ENCODE measurements around the gene ST6GALNAC1.

ST6GALNAC1 gene

DNA sequence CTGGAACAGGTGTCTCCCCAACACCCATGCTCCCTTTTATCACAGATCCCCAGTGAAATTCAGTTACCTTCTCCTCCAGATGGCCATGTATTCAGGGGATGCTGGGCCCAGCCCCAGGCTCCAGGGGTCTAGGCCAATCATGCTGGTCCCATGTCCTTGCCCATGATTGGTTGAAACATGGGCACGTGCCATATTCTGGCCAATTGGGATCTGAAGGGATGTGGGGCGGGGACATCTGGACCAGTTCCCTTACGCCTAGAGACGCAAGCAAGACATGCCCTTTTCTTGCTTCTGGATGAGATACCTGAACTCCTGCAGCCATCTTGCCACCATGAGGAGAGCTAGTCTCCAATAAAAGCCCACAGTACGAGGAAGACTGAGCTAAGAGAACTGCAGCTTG, 31.0 kb upstream of the ST6GALNAC1 start:
- no peak for DNase-seq (ENCODE audit: low read depth)

DNA sequence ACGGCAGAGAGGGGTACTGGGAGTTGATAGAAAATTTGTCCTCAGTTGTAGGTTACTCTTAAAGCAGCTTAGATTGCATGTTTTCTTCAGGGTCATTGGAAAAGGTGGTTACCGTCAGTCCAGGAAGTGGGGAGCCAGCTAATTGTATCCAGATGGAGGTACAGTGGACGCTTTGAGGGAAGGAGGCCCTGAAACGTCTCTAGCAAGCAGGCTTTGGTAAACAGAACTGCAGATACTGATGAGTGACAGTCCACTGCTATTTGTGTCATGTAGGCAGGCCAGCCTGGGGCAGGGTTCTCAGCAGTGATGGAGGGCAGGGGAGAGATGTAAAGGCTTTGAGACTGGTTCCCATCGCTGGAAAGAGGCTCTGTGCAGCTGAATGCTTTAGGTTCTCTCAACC, 30.2 kb upstream of the ST6GALNAC1 start:
- no peak for DNase-seq (ENCODE audit: low read depth)

DNA sequence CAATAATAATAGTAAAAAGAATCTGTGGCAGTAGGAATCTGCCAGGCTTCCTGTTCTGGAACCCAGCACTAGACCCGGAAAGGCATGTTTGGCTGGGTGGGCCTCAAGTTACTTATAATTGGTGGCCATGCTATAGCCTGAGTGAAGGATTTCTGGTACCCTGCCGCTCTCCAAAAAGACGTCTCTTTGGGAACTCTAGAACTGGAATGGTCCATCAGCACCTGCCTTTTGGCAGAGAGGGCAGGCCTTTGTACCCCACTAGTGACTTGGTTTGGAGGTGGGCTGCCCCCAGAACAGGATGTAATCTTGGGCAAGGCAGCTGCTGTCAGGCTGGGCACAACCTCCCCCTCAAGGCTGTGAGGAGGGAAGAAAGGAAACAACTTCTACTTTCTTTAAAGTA, 29.3 kb upstream of the ST6GALNAC1 start:
- DNase-seq (ENCODE audit: low read depth): no peak

DNA sequence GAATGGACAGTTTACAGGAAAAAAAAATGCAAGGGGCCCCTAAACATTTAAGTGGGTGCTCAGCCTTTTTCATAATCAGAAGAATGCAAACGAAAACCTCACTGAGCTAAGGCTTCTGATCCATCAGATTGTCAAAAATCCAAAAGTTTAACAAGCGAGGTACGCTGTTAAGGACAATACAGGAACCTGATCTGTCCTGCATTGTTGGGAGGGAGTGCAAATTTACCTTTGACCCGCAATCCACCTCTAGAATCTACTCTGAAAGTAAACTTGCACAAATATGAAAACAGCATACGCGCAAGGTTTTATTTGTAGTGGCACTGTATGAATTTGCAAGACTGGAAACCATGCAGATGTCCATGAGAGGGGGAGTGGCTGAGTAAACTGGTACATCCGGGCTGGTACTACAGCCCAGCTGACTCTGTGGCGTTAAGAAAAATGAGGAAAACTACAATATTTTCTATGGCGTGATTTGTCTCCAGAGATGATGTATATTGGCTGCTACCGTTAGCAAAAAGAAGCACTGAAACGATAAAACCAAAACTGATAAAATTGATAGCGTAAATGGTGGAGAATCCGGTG, 28.8 kb upstream of the ST6GALNAC1 start:
- no peak for DNase-seq (ENCODE audit: low read depth)

DNA sequence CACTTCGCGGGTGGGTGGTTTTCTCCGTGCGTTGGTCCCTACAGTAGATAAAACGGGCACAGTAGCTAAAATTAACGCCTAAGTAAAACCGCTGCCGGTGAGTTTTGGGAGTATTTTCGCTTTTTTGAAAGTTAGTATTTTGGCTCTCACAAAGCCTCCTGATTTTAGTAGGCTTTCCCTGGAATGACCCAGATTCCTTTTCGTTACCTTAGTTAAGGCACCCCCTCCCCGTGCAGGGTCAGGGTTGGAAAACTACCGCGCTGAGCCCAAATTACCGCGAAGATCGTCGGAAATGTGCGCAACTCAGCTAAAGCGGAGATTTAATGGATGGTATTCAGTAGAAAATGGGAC, 28.3 kb upstream of the ST6GALNAC1 start:
- DNase-seq (ENCODE audit: low read depth): no peak

DNA sequence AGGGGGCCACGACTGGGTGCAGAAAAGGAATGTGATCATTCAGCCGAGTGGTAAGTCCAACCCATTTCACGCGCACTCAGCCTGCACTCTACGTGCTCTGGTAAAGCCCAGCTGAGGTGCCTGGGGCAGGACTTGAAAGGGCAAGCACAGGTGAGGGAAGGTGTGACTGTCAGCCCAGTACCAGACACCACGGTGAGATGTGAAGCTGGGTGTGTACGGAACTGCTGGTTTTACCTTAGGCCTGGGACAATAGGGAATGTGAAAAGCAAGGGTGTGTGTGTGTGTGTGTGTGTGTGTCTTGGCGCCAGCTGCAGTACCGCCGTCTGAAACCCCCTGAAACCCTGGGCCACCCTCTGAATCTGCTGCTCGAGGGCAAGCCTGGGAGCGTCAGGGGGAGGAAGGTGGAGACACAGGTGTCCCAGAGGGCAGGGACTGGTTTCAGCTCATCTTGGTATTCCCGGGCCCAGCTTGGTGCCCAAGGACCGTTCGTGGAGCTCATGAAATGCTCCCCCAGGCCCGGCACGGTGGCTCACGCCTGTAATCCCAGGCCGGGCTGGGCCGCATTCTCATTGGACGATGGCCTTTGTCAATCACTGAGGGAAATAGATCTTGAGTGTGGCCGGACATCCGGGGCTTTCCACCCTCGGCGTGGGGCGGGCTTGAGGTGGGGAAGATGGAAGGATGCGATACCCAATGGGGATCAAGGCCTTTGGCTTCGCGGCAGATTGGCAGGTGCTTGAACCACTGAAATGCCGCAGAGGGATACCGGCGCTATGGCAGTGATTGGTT, 27.8 kb upstream of the ST6GALNAC1 start:
- peak; percentile 100 for DNase-seq (ENCODE audit: low read depth)

DNA sequence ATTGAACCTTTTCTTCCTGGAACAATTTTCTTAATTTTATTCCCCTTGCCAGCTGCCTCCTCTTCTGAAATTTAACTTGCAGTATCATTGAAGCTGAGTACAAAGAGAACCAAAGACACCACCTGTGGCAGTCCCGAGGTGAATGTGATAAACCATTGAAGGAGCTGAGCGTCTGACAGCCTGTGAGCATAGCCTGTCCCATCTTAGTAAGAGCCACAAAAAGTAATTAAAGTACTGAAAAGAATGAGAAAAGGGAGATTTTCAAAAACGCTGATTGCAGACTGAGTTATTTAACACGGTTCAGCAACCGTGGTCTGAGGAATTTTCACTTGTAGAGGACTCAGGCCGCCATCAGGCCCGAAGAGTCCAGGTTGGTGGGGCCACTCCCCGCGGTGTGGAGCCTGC, 27.2 kb upstream of the ST6GALNAC1 start:
- DNase-seq (ENCODE audit: low read depth): no peak

DNA sequence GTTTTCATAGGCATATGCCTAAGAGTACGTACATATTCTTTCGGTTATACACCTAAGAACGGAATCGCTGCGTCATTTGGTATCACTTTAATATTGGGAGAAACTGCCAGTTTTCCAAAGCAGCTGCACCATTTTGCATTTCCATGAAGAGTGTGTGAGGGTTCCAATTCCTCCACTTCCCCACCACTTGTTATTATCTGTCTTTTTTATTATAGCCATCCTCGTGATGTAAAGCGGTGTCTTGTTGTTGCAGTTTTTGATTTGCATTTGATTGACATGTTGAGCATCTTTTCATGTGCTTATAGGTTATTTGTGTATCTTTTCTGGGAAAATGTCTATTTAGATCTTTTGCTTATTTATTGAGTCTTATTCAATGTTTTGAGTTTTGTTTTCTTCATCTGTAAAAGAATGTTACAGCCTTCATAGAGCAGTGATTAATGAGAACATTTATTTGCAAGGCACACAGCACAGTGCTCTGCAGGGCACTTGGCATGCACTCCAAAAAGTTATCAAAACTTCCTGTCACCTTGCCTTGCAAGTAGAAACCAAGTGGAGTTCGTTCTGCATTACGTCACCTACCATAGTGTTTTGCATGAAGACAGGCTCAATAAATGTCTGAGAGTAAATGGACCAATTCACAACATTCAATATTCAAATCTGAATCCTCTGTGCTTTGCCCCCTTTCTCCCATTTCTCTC, 26.6 kb upstream of the ST6GALNAC1 start:
- no peak for DNase-seq (ENCODE audit: low read depth)

DNA sequence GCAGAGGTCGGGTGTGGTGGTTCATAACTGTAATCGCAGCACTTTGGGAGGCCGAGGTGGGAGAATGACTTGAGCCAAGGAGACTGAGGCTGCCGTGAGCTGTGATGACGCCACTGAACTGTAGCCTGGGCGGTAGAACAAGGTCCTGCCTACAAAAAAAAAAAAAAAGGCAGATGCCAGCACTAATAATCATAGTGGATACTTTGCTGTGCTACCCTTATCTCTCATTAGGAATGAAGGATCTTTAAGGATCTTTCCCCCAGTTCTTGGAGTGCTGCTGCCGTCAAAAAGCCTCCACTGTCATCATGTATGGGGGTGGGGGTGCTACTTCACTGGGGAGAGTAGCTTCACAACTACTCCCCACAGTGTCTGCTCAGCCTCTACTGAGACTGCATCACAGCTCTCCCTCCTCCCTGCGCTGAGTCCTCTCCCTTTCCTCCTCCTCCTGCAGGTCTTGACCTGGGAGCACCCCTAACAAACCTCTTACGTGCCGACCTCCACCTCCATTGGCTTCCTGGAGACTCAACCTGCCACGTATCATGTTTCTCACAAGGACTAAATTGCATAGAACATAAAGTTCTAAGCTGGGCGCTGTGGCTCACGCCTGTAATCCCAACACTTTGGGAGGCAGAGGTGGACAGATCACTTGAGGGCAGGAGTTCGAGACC, 24.4 kb upstream of the ST6GALNAC1 start:
- no peak for DNase-seq (ENCODE audit: low read depth)

DNA sequence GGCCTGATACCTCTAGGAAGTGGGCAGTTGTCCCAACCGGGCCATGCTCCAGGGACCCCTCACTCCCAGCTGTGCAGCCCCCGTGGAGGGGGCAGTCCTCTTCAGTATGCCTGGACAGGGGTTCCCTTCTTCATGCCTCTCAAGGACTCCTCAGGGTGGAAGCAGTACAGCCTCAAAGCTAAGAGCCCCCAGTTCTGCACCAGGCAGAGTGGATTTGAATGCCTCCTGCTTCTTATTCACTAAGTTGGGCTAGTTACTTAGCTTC, 23.9 kb upstream of the ST6GALNAC1 start:
- DNase-seq (ENCODE audit: low read depth): no peak

DNA sequence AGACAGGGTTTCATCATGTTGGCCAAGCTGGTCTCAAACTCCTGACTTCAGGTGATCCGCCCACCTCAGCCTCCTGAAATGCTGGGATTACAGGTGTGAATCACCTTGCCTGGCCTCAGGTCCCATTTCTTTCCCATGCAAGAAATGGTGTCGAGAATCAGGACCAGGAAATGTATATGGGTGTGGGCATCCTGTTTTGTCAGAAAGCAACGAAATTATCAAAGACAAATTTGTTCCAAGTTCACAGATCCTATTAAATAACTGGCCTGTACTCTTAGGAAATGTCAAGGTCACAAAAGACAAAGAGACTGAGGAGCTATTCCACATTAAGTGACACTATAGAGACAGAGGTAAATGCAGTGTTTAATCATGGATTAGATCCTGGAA, 17.1 kb upstream of the ST6GALNAC1 start:
- DNase-seq (ENCODE audit: low read depth): no peak

DNA sequence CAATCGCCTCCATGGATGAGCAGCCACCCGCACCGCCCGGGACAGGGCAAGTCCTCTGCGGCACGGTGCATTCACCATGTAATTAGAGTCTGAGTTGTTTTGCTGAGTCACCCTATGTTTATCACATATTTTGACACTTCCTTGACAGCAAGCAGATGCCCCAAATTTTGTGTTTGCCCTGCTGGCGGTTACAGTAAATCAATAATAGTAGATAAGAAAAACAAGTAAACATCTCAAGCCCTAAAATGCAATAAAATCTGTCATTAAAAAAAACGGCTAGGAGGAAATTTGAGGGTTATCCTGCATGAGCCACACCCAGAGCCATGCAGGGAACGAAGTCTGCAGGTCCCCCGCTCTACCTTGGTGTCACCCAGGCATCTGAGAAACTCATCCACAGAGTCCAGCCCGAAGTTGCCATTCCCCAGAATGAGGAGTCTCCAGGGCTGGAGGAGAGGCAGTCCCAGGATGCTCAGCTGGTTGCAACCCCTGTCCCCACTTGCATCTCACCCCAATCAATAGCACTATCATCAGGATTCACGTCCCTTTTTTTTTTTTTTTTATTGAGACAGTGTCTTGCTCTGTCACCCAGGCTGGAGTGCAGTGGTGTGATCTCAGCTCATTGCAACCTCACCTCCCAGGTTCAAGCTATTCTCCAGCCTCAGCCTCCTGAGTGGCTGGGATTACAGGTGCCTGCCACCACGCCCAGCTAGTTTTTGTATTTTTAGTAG, 16.5 kb upstream of the ST6GALNAC1 start:
- DNase-seq (ENCODE audit: low read depth): no peak

DNA sequence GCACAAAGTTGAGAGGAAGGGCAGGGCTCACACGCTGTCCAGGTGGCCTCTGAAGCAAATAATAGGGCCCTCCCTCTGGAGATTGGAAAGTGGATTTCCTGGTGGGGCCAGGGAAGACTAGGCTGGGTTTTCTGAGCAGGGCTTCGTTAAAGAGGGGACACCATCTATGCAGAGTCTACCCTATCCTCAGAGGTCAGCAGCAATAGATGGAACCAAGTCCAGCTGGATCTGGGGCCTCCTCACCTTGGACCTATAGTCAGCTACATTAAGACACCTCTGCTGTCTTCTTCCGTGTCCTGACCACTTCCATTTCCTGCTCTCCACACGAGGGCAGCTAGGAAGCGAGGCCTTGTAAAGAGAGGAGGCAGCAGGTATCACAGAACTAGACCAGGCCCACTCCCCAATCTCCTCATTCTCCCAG, 14.7 kb upstream of the ST6GALNAC1 start:
- no peak for DNase-seq (ENCODE audit: low read depth)

DNA sequence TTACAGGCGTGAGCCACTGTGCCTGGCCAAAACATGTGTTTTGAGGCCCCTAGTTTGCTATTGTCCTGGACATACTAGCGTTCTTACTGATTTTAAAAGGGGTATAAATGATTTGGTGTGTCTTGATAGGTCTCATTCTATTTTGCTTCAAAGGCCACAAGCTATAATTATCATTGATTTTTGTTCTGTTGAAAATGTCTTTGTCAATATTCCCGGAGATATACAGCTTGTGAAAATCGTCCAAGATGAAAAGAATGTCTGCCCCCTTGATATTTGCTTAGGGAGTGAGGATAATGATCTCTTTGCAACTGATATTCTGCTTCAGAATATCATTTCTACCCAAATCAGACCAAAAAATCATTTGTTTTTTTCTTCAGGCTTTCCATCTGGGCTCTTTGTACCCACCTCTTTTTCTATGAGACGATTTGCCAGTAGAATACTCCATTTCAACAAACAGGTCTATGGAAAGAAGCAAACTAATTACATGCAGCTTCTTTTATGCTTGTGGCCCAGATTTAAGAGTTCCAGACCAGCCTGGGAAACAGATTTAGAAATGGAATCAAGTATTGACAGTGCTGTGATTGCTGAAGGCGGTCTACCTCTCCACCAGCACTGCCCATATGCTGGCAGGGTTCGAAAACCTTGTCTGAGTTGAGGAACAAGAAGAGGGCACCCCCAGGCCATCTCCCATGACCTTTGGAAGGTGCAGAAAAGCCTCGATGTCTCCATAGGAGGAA, 14.1 kb upstream of the ST6GALNAC1 start:
- DNase-seq (ENCODE audit: low read depth): no peak

DNA sequence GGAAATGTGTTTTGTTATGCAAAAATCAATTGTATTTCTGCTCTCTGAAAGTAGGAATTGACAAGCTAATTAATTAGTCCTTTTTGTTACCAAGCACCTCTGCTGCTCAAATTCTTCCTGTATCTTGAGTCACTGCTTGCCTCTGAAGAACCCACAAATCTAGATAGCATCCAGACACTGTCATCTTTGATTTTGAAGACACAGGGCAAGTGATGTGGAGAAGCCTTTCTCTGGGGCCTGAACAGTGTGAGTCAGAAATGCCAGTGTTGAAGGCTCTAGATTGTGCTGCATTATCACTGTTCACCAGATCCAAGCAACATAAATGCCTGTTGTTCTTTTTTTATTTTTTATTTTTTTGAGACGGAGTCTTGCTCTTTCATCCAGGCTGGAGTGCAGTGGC, 10.9 kb upstream of the ST6GALNAC1 start:
- no peak for DNase-seq (ENCODE audit: low read depth)

DNA sequence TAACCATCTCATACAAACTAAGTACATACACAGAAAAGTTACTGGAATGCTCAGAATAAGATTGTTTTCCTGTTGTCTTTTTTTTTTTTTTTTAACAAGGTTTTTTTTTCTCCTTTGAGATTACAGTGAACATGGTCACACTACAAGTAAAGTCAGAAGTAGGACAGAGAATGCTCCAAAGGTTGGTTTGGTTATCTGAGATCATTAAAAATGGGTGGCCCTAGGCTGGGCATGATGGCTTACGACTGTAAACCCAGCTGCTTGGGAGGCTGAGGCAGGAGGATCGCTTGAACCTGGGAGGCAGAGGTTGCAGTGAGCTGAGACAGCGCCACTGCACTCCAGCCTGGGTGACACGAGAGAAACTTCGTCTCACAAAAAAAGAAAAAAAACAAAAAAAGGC, 6.9 kb upstream of the ST6GALNAC1 start:
- DNase-seq (ENCODE audit: low read depth): no peak

DNA sequence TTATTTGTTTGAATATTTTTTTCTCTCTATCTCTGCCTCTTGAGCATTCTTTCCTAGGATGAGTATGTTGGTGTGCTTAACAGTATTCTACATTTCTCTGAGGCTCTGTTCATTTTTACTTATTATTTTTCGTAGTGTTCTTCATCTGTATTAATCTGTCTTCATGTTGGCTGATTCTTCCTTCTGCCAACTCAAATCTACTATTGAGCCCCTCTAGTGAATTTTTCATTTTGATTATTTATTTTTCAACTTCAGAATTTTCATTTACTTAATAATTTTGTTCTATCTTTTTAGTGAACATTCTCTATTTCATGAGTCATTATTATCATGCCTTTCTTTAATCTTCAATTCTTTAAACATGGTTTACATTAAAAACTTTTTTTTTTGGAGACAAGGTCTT, 3.2 kb upstream of the ST6GALNAC1 start:
- DNase-seq (ENCODE audit: low read depth): no peak

DNA sequence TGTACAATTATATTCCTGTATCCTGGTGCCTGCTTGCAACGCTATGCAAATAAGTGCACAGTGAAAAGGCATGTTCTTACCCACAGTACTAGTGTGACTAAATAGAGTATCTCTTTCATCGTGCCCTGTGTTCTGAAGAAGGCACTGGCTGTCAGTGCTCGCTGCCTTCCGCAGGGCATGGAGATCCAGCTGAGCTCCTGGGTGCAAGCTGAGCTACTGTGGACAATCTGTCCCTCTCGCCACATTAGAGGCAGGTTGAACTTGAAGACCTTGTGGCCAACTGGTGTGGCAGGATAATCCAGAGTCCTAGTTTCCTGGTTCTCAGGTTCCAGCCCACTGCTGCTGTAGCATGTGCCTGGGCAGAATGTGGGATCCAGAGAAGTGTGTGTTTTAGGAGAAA, 1.9 kb upstream of the ST6GALNAC1 start:
- DNase-seq (ENCODE audit: low read depth): no peak

DNA sequence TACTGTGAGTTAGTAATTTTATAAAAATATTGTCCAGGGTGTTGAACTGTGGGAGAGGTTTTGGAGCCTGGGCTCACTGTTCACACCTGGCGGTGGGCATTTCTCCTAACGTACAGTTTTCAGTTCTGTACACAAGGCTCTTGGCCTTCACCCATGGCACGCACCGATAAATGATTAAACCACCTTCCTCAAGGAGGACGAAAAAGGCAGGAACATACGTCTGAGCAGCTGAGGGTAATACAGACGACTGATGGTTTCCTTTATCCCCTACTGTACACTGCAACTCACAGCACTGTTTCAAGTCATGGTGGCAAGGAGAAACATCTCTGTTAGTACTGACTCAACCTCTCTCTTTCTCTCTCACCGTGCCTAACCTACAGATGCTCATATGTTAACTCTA, 1.4 kb upstream of the ST6GALNAC1 start:
- DNase-seq (ENCODE audit: low read depth): no peak

DNA sequence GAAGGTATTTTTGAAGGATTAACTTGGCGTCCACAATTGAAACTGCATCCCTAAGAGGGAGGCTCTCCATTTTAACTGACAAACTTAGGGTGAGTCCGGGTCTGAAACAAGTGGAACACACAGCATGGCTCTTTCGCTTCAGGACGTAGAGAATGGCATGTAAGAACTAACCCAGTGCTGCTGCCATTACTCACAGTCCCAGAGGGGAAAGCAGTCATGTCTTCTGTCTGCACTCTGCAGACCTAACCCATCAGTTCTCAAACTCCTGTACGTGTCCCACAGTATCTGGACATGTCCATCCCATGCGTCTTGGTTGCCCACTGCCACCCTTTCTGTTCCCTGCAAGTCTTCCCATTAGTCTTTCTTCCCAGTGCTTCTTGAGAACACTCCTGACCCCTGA, 563 bp downstream of the ST6GALNAC1 start:
- DNase-seq (ENCODE audit: low read depth): no peak

DNA sequence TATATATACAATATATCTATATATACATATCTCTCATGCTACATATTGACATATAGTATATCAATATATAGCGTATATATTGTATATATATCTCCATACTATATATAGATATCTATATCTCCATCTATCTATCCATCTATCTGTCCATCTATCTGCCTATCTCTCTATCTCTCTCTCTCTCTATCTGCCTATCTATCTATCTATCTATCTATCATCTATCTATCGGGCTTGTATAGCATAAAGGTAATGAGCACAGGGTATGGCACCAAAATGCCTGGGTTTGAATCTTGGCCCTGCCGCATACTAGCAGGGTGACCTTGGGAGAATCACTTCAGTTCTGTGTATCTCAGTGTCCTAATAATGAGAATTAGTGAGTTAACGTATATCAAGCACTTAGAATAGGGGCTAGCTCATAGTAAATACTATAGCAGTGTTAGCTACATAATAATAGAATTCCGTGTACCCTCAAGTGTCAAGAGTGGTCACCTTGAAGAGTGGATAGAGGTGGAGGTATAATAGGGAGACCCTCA, 1.5 kb downstream of the ST6GALNAC1 start:
- DNase-seq (ENCODE audit: low read depth): no peak

DNA sequence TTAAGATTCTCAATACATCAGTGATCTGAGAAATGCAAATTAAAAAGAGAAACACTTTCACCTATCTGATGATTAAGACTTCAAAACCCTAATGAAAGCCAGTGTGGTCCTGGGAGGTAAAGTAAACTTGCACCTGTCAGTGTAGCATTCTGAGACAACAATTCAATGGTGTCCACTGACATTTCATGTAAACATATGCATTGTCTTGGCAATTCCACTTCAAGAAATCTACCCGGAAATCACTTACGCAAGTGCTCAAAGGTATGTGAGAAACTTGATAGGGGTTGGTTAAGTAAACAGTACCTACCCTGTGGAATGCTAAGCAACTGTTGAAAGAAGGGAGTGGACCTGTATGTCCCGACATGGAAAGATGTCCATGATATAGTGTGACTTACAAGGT, 2.1 kb downstream of the ST6GALNAC1 start:
- DNase-seq (ENCODE audit: low read depth): no peak

Measured in ELR (cell line).